H1 (cell line): Measurements from ENCODE around the gene HORMAD2. TPM values are rescaled to one million over a fixed set of nuclear protein-coding genes. Genes with fewer than 3 reads are reported as not detected.

Source experiments
- CTCF ChIA-PET: fragments of 300-600 bp; sonication (Branson Sonifier 250); formaldehyde crosslinking; loops from one replicate; lab custom pipeline; 2021; ENCODE audit not compliant: partially characterized antibody; lab: Charles Lee
- POLR2A ChIA-PET: fragments of 300-600 bp; sonication (Branson Sonifier 250); formaldehyde crosslinking; loops from one replicate; lab custom pipeline; 2021; ENCODE audit warnings: inconsistent platforms; ENCODE audit not compliant: partially characterized antibody; lab: Charles Lee
- DNase-seq, 2 experiments: peaks; one replicate each; pipeline versions ENCODE4 v3.0.0 to v3.0.0-alpha.2; 2010 to 2022; ENCODE audit warnings: low spot score in 2 of 2, low read depth in 1 of 2, mixed read lengths in 1 of 2
- FAIRE-seq: peaks from 2 replicates; lab custom pipeline; 2011; peaks lifted over from hg19 to GRCh38; lab: Jason Lieb, UNC
- H2AFZ ChIP-seq: 2 replicates; pipeline ENCODE4 v1.8.1; 2012; ENCODE audit warnings: low read length, inconsistent platforms
- H2AK5ac ChIP-seq: 2 replicates; pipeline ENCODE4 v1.6.1; 2013; ENCODE audit warnings: low read depth, low read length
- H2BK120ac ChIP-seq: replicated peaks from 2 replicates; pipeline ENCODE3; 2013; ENCODE audit warnings: low read depth, low read length, inconsistent platforms
- H2BK12ac ChIP-seq: 2 replicates; pipeline ENCODE4 v1.6.1; 2013; ENCODE audit warnings: low read depth, low read length
- H2BK15ac ChIP-seq: 2 replicates; pipeline ENCODE4 v1.6.1; 2013; ENCODE audit warnings: low read length
- H2BK20ac ChIP-seq: 2 replicates; pipeline ENCODE4 v1.6.1; 2013; ENCODE audit warnings: low read length
- H2BK5ac ChIP-seq: 2 replicates; pipeline ENCODE4 v1.6.1; 2013; ENCODE audit warnings: low read depth, low read length
- H3K14ac ChIP-seq: 2 replicates; pipeline ENCODE4 v1.6.1; 2013; ENCODE audit warnings: inconsistent platforms; ENCODE audit not compliant: insufficient read length
- H3K18ac ChIP-seq: 2 replicates; pipeline ENCODE4 v1.6.1; 2013; ENCODE audit warnings: low read length; ENCODE audit errors: extremely low read depth
- H3K23ac ChIP-seq: 2 replicates; pipeline ENCODE4 v1.6.1; 2013; ENCODE audit warnings: inconsistent platforms; ENCODE audit not compliant: insufficient read length
- H3K23me2 ChIP-seq: 2 replicates; pipeline ENCODE4 v1.6.1; 2013; ENCODE audit warnings: low read depth, low read length
- H3K27ac ChIP-seq: 2 replicates; pipeline ENCODE4 v1.6.1; 2011; ENCODE audit warnings: low read depth, low read length, inconsistent platforms
- H3K27me3 ChIP-seq, 4 experiments: replicated peaks in 1 of 4; 1 replicate in 1 of 4; 2 replicates in 3 of 4; pipeline versions ENCODE4 v1.6.1 to v1.8.1; 2011 to 2013; ENCODE audit warnings: low read length in 3 of 4, mild to moderate bottlenecking in 3 of 4, inconsistent platforms in 2 of 4, mixed read lengths in 2 of 4, moderate library complexity in 1 of 4; ENCODE audit not compliant: control insufficient read depth in 3 of 4, insufficient read depth in 3 of 4; ENCODE audit errors: extremely low read depth in 1 of 4
- H3K36me3 ChIP-seq, 4 experiments: 2 replicates each; pipeline versions ENCODE4 v1.6.1 to v1.8.1; 2011 to 2013; ENCODE audit warnings: mild to moderate bottlenecking in 4 of 4, low read length in 3 of 4, moderate library complexity in 2 of 4, control low read depth in 1 of 4, inconsistent platforms in 1 of 4; ENCODE audit not compliant: insufficient read depth in 4 of 4, control insufficient read depth in 2 of 4
- H3K4ac ChIP-seq: replicated peaks from 2 replicates; pipeline ENCODE3; 2013; ENCODE audit warnings: low read length, low read depth, mixed read lengths, inconsistent platforms; ENCODE audit not compliant: insufficient read length
- H3K4me1 ChIP-seq, 4 experiments: replicated peaks in 1 of 4; 1 replicate in 1 of 4; 2 replicates in 3 of 4; pipeline versions ENCODE4 v1.6.1 to v1.8.1; 2011 to 2013; ENCODE audit warnings: low read length in 3 of 4, inconsistent platforms in 2 of 4, mixed read lengths in 1 of 4; ENCODE audit not compliant: insufficient read depth in 4 of 4, control insufficient read depth in 3 of 4
- H3K4me2 ChIP-seq, 2 experiments: 2 replicates each; pipeline versions ENCODE4 v1.6.1 to v1.8.1; 2011 to 2013; ENCODE audit warnings: low read depth in 2 of 2, low read length in 2 of 2, control low read depth in 1 of 2, inconsistent platforms in 1 of 2, mild to moderate bottlenecking in 1 of 2; ENCODE audit not compliant: insufficient read depth in 1 of 2
- H3K4me3 ChIP-seq, 4 experiments: fragments of 200-600, 300-600 bp in 1 of 4; sonication (generic), shearing (Covaris generic), sonication (Bioruptor Twin) in 1 of 4; 2 replicates each; pipeline versions ENCODE4 v1.5.1 to v1.8.1; 2011 to 2016; ENCODE audit warnings: low read length in 4 of 4, low read depth in 3 of 4, control low read depth in 2 of 4, inconsistent platforms in 2 of 4, mild to moderate bottlenecking in 2 of 4, mixed read lengths in 1 of 4, moderate library complexity in 1 of 4; ENCODE audit not compliant: insufficient read depth in 2 of 4; ENCODE audit errors: extremely low read depth in 1 of 4
- H3K56ac ChIP-seq: replicated peaks from 2 replicates; pipeline ENCODE3; 2013; ENCODE audit warnings: low read depth, mild to moderate bottlenecking, mixed read lengths, low read length, inconsistent platforms; ENCODE audit not compliant: insufficient read length
- H3K79me1 ChIP-seq: 2 replicates; pipeline ENCODE4 v1.6.1; 2013; ENCODE audit warnings: low read depth, low read length, control low read depth
- H3K79me2 ChIP-seq, 2 experiments: 2 replicates each; pipeline versions ENCODE4 v1.6.1 to v1.8.1; 2012 to 2013; ENCODE audit warnings: low read length in 2 of 2, mild to moderate bottlenecking in 2 of 2, inconsistent platforms in 1 of 2; ENCODE audit not compliant: insufficient read depth in 2 of 2, control insufficient read depth in 1 of 2
- H3K9ac ChIP-seq, 4 experiments: replicated peaks in 1 of 4; 1 replicate in 1 of 4; 2 replicates in 3 of 4; pipeline versions ENCODE4 v1.6.1 to v1.8.1; 2011 to 2013; ENCODE audit warnings: low read depth in 3 of 4, low read length in 3 of 4, control low read depth in 2 of 4, mild to moderate bottlenecking in 2 of 4, moderate library complexity in 2 of 4, inconsistent platforms in 1 of 4; ENCODE audit errors: extremely low read depth in 1 of 4
- H3K9me3 ChIP-seq, 2 experiments: 2 replicates each; pipeline versions ENCODE4 v1.6.1 to v1.8.1; 2012 to 2013; ENCODE audit warnings: mild to moderate bottlenecking in 2 of 2, moderate library complexity in 2 of 2, control low read depth in 1 of 2, inconsistent platforms in 1 of 2, low read depth in 1 of 2, low read length in 1 of 2, mixed read lengths in 1 of 2; ENCODE audit not compliant: insufficient read depth in 2 of 2
- H4K20me1 ChIP-seq, 2 experiments: replicated peaks in 1 of 2; 2 replicates each; pipeline versions ENCODE3 to v1.8.1; 2011 to 2013; ENCODE audit warnings: inconsistent platforms in 2 of 2, low read length in 2 of 2, mild to moderate bottlenecking in 1 of 2; ENCODE audit not compliant: insufficient read depth in 2 of 2, control insufficient read depth in 1 of 2
- H4K5ac ChIP-seq: 2 replicates; pipeline ENCODE4 v1.6.1; 2013; ENCODE audit warnings: low read length, low read depth, mixed read lengths, inconsistent platforms; ENCODE audit not compliant: insufficient read length
- H4K8ac ChIP-seq: 2 replicates; pipeline ENCODE4 v1.8.0; 2013; ENCODE audit warnings: mild to moderate bottlenecking, moderate library complexity, low read length, inconsistent platforms; ENCODE audit not compliant: insufficient read depth; ENCODE audit errors: extremely low read depth
- H4K91ac ChIP-seq: replicated peaks from 2 replicates; pipeline ENCODE3; 2013; ENCODE audit warnings: low read length, mixed read lengths, inconsistent platforms; ENCODE audit not compliant: insufficient read length
- BCL11A ChIP-seq, 2 experiments: IDR thresholded peaks; one replicate each; pipeline ENCODE4 v1.6.1; 2011; ENCODE audit warnings: low read depth in 2 of 2, low read length in 2 of 2, mild to moderate bottlenecking in 2 of 2
- E2F6 ChIP-seq: IDR thresholded peaks from 2 replicates; pipeline ENCODE4 v1.6.1; 2012; ENCODE audit warnings: inconsistent platforms
- HDAC2 ChIP-seq, 2 experiments: fragments of 300-600 bp in 1 of 2; sonication (generic) in 1 of 2; IDR thresholded peaks; 2 replicates each; pipeline ENCODE4 v1.6.1; 2011 to 2012; ENCODE audit warnings: low read depth in 2 of 2, low read length in 2 of 2, mild to moderate bottlenecking in 2 of 2, moderate library complexity in 2 of 2, borderline replicate concordance in 1 of 2, inconsistent platforms in 1 of 2
- KDM1A ChIP-seq: fragments of 200-600, 300-600 bp; sonication (generic); IDR thresholded peaks from 2 replicates; pipeline ENCODE4 v1.7.1; 2016; ENCODE audit warnings: mild to moderate bottlenecking, low read length, borderline replicate concordance
- NRF1 ChIP-seq: IDR thresholded peaks from 2 replicates; pipeline ENCODE4 v1.6.1; 2011; ENCODE audit warnings: mild to moderate bottlenecking, low read depth, low read length, improper control_type of control experiment
- PHF8 ChIP-seq: fragments of 200-600 bp; sonication (generic); conservative IDR thresholded peaks from 2 replicates; pipeline ENCODE4 v1.7.1; 2012; ENCODE audit warnings: low read depth, mild to moderate bottlenecking, inconsistent platforms, low read length, moderate library complexity
- POLR2AphosphoS5 ChIP-seq: IDR thresholded peaks from 2 replicates; pipeline ENCODE4 v1.6.1; 2011; ENCODE audit warnings: low read depth, low read length
- RNF2 ChIP-seq: fragments of 200-900, 300-1000 bp; sonication (generic); IDR thresholded peaks from 2 replicates; pipeline ENCODE4 v1.7.1; 2016; ENCODE audit warnings: borderline replicate concordance, low read depth, mild to moderate bottlenecking, antibody characterized with exemption, low read length; ENCODE audit not compliant: poor library complexity, severe bottlenecking; ENCODE audit errors: missing control alignments
- SIN3A ChIP-seq, 2 experiments: IDR thresholded peaks in 1 of 2; conservative IDR thresholded peaks in 1 of 2; 2 replicates each; pipeline ENCODE4 v1.6.1; 2011 to 2012; ENCODE audit warnings: low read length in 2 of 2, improper control_type of control experiment in 1 of 2, low read depth in 1 of 2, mild to moderate bottlenecking in 1 of 2
- SIX5 ChIP-seq: IDR thresholded peaks from 2 replicates; pipeline ENCODE4 v1.6.1; 2011; ENCODE audit warnings: mild to moderate bottlenecking, low read depth, low read length
- SP4 ChIP-seq: IDR thresholded peaks from 2 replicates; pipeline ENCODE4 v1.6.1; 2012; ENCODE audit warnings: low read length, inconsistent platforms
- TAF7 ChIP-seq: optimal IDR thresholded peaks from 2 replicates; pipeline ENCODE3; 2011; ENCODE audit warnings: low read depth, mild to moderate bottlenecking, inconsistent platforms, low read length, moderate library complexity, borderline replicate concordance
- TBP ChIP-seq: IDR thresholded peaks from 2 replicates; pipeline ENCODE4 v1.6.1; 2011; ENCODE audit warnings: low read depth, low read length, improper control_type of control experiment
- WGBS, 2 experiments: shearing (Covaris generic) in 1 of 2; methylation state at CpG; one replicate each; pipeline versions ENCODE4 v1.1.6 to v1.1.7; 2013 to 2015; ENCODE audit warnings: low lambda C conversion rate in 2 of 2, mixed read lengths in 2 of 2, inconsistent platforms in 1 of 2, low coverage in 1 of 2, missing lambda C conversion rate in 1 of 2; ENCODE audit not compliant: insufficient replicate concordance in 2 of 2, insufficient coverage in 1 of 2, insufficient read length in 1 of 2; ENCODE audit errors: extremely low coverage in 1 of 2, missing lambda C conversion rate in 1 of 2; 5-methylcytosine and 5-hydroxymethylcytosine counted together
- polyA plus RNA-seq, 7 experiments: library from polyadenylated mRNA; depleted of rRNA in 3 of 7; stranded (reverse) in 5 of 7; unstranded in 2 of 7; fragments of >200 nt in 5 of 7; fragments of 200-250 nt in 2 of 7; gene quantifications; 1 replicate in 5 of 7; 2 replicates in 1 of 7; 4 replicates in 1 of 7; pipeline versions ENCODE4 v1.2.1 to v1.2.3, GENCODE V29; 2011 to 2013; ENCODE audit warnings: missing spikeins in 2 of 7, mixed read lengths in 2 of 7
- total RNA-seq: library from RNA; stranded (reverse); fragmentation: NEBNext Ultra II Directional; extraction: Animal tissue kit (Norgen Biotek cat#: 25700); gene quantifications from 2 replicates; pipeline ENCODE4 v1.2.1, GENCODE V29; 2021

The HORMAD2 gene
- total and polyA plus RNA-seq, 2 of the 8 experiments (the other 6 are each of a cell fraction or from before 2014, with no cell fraction given): 0.03 TPM; not detected in 1

- no peak overlapping the region for H2AK5ac ChIP-seq
- peaks cover 0 to 3% of the 10 kb centered on the region in 2 experiments; a peak in 2 of 4 replicates for H3K79me2 ChIP-seq
- FAIRE-seq: no peak
- no peak overlapping the region for H3K18ac ChIP-seq
- no peak overlapping the region for H2BK120ac ChIP-seq
- no peak overlapping the region for H2BK5ac ChIP-seq
- no peak overlapping the region for H3K4ac ChIP-seq
- no peaks in the 10 kb centered on the region for H3K79me1 ChIP-seq
- no peak overlapping the region for H3K27ac ChIP-seq
- H3K4me3 ChIP-seq: no peak overlapping the region
- no peak overlapping the region for H3K4me2 ChIP-seq
- H3K9ac ChIP-seq: no peak overlapping the region
- no peak for DNase-seq
- no peak overlapping the region for H2BK20ac ChIP-seq
- no peak overlapping the region for H2AFZ ChIP-seq
- ChIA-PET CTCF (interaction anchor here (0.9 to 3.9 kb wide), 3 partner anchors 14 to 116 kb away, joined by 3 to 13 read pairs (median 4); no protein-coding TSS in a partner anchor), POLR2A (interaction anchor here (0.6 to 2.4 kb wide), 4 partner anchors 8 to 122 kb away, joined by 3 to 7 read pairs (median 4); no protein-coding TSS in a partner anchor)
- no peaks in the 10 kb centered on the region for H3K36me3 ChIP-seq
- H3K23me2 ChIP-seq: no peaks in the 10 kb centered on the region
- no peak overlapping the region for H2BK12ac ChIP-seq
- H4K8ac ChIP-seq: no peak overlapping the region
- WGBS, 2 experiments: 89% methylated on average over 10 of the region's 10 CpGs; no CpG with 5 or more reads in 1 of the 2 experiments
- no peak overlapping the region for H4K5ac ChIP-seq
- H2BK15ac ChIP-seq: no peak overlapping the region
- H3K27me3 ChIP-seq: no peaks in the 10 kb centered on the region; a peak in 1 of 7 replicates
- no peak overlapping the region for H4K91ac ChIP-seq
- no peaks in the 10 kb centered on the region for H3K9me3 ChIP-seq
- H3K23ac ChIP-seq: no peak overlapping the region
- no peak overlapping the region for H3K56ac ChIP-seq
- H3K4me1 ChIP-seq: peaks cover 0 to 9% (median 2%) of the 10 kb centered on the region in 4 experiments; a peak in 5 of 7 replicates
- no peak overlapping the region for H3K14ac ChIP-seq
- H4K20me1 ChIP-seq: no peaks in the 10 kb centered on the region
- TF ChIP-seq E2F6: no peak
- no peak for TF ChIP-seq SIX5
- TF ChIP-seq HDAC2 (IDR thresholded peaks at IDR 0.05; ENCODE audit: borderline replicate concordance in 1 of 2, low read depth in 2 of 2, low read length in 2 of 2): no peak
- TF ChIP-seq BCL11A (IDR thresholded peaks at IDR 0.05; ENCODE audit: low read depth in 2 of 2, low read length in 2 of 2): no peak
- no peak for TF ChIP-seq POLR2AphosphoS5
- no peak for TF ChIP-seq SP4
- no peak for TF ChIP-seq PHF8
- no peak for TF ChIP-seq RNF2
- TF ChIP-seq TBP: no peak
- TF ChIP-seq KDM1A: no peak
- TF ChIP-seq TAF7: no peak
- TF ChIP-seq NRF1: no peak
- no peak for TF ChIP-seq SIN3A (conservative IDR thresholded peaks at IDR 0.05 in 1 of 2, IDR thresholded peaks at IDR 0.05 in 1 of 2; ENCODE audit: low read depth in 1 of 2, low read length in 2 of 2)
Measured at GRCh38 chr22:30204742-30205111, 124.5 kb downstream of the HORMAD2 start.
